Mammary epithelial cell (primary cell): ENCODE results near the gene IRS2.

Experiments used
- CTCF ChIP-seq, 2 donors: IDR thresholded peaks in 1 of 2; conservative IDR thresholded peaks in 1 of 2; 2 replicates each; pipeline ENCODE4 v1.5.1; 2011 to 2012; ENCODE audit warnings: inconsistent platforms in 2 of 2, low read length in 2 of 2, mild to moderate bottlenecking in 2 of 2, control low read depth in 1 of 2, low read depth in 1 of 2; ENCODE audit not compliant: insufficient read depth in 1 of 2; ENCODE audit errors: extremely low read depth in 1 of 2
- EZH2 ChIP-seq: IDR thresholded peaks from 2 replicates; pipeline ENCODE4 v1.6.1; 2012; ENCODE audit warnings: low read length, inconsistent platforms, borderline replicate concordance

GRCh38 chr13:109720758-109721184 lies 65.6 kb downstream of the IRS2 start:
- TF ChIP-seq CTCF (conservative IDR thresholded peaks at IDR 0.05 in 1 of 2, IDR thresholded peaks at IDR 0.05 in 1 of 2; ENCODE audit: extremely low read depth in 1 of 2, insufficient read depth in 1 of 2, low read depth in 1 of 2, low read length in 2 of 2), result no peak
- no peak for TF ChIP-seq EZH2
